H1 (cell line): ENCODE measurements around the gene C11orf54. TPM values are rescaled to one million over a fixed set of nuclear protein-coding genes. Genes with fewer than 3 reads are reported as not detected.

Experiments
- CTCF ChIA-PET: fragments of 300-600 bp; sonication (Branson Sonifier 250); formaldehyde crosslinking; loops from one replicate; lab custom pipeline; 2021; ENCODE audit not compliant: partially characterized antibody; lab: Charles Lee
- POLR2A ChIA-PET: fragments of 300-600 bp; sonication (Branson Sonifier 250); formaldehyde crosslinking; loops from one replicate; lab custom pipeline; 2021; ENCODE audit warnings: inconsistent platforms; ENCODE audit not compliant: partially characterized antibody; lab: Charles Lee
- DNase-seq, 2 experiments: peaks; one replicate each; pipeline versions ENCODE4 v3.0.0 to v3.0.0-alpha.2; 2010 to 2022; ENCODE audit warnings: low spot score in 2 of 2, low read depth in 1 of 2, mixed read lengths in 1 of 2
- FAIRE-seq: peaks from 2 replicates; lab custom pipeline; 2011; peaks lifted over from hg19 to GRCh38; lab: Jason Lieb, UNC
- H2AFZ ChIP-seq: 2 replicates; pipeline ENCODE4 v1.8.1; 2012; ENCODE audit warnings: low read length, inconsistent platforms
- H2AK5ac ChIP-seq: 2 replicates; pipeline ENCODE4 v1.6.1; 2013; ENCODE audit warnings: low read depth, low read length
- H2BK120ac ChIP-seq: replicated peaks from 2 replicates; pipeline ENCODE3; 2013; ENCODE audit warnings: low read depth, low read length, inconsistent platforms
- H2BK12ac ChIP-seq: 2 replicates; pipeline ENCODE4 v1.6.1; 2013; ENCODE audit warnings: low read depth, low read length
- H2BK15ac ChIP-seq: 2 replicates; pipeline ENCODE4 v1.6.1; 2013; ENCODE audit warnings: low read length
- H2BK20ac ChIP-seq: 2 replicates; pipeline ENCODE4 v1.6.1; 2013; ENCODE audit warnings: low read length
- H2BK5ac ChIP-seq: 2 replicates; pipeline ENCODE4 v1.6.1; 2013; ENCODE audit warnings: low read depth, low read length
- H3K14ac ChIP-seq: 2 replicates; pipeline ENCODE4 v1.6.1; 2013; ENCODE audit warnings: inconsistent platforms; ENCODE audit not compliant: insufficient read length
- H3K18ac ChIP-seq: 2 replicates; pipeline ENCODE4 v1.6.1; 2013; ENCODE audit warnings: low read length; ENCODE audit errors: extremely low read depth
- H3K23ac ChIP-seq: 2 replicates; pipeline ENCODE4 v1.6.1; 2013; ENCODE audit warnings: inconsistent platforms; ENCODE audit not compliant: insufficient read length
- H3K23me2 ChIP-seq: 2 replicates; pipeline ENCODE4 v1.6.1; 2013; ENCODE audit warnings: low read depth, low read length
- H3K27ac ChIP-seq: 2 replicates; pipeline ENCODE4 v1.6.1; 2011; ENCODE audit warnings: low read depth, low read length, inconsistent platforms
- H3K27me3 ChIP-seq, 4 experiments: replicated peaks in 1 of 4; 1 replicate in 1 of 4; 2 replicates in 3 of 4; pipeline versions ENCODE4 v1.6.1 to v1.8.1; 2011 to 2013; ENCODE audit warnings: low read length in 3 of 4, mild to moderate bottlenecking in 3 of 4, inconsistent platforms in 2 of 4, mixed read lengths in 2 of 4, moderate library complexity in 1 of 4; ENCODE audit not compliant: control insufficient read depth in 3 of 4, insufficient read depth in 3 of 4; ENCODE audit errors: extremely low read depth in 1 of 4
- H3K36me3 ChIP-seq, 4 experiments: 2 replicates each; pipeline versions ENCODE4 v1.6.1 to v1.8.1; 2011 to 2013; ENCODE audit warnings: mild to moderate bottlenecking in 4 of 4, low read length in 3 of 4, moderate library complexity in 2 of 4, control low read depth in 1 of 4, inconsistent platforms in 1 of 4; ENCODE audit not compliant: insufficient read depth in 4 of 4, control insufficient read depth in 2 of 4
- H3K4ac ChIP-seq: replicated peaks from 2 replicates; pipeline ENCODE3; 2013; ENCODE audit warnings: low read length, low read depth, mixed read lengths, inconsistent platforms; ENCODE audit not compliant: insufficient read length
- H3K4me1 ChIP-seq, 4 experiments: replicated peaks in 1 of 4; 1 replicate in 1 of 4; 2 replicates in 3 of 4; pipeline versions ENCODE4 v1.6.1 to v1.8.1; 2011 to 2013; ENCODE audit warnings: low read length in 3 of 4, inconsistent platforms in 2 of 4, mixed read lengths in 1 of 4; ENCODE audit not compliant: insufficient read depth in 4 of 4, control insufficient read depth in 3 of 4
- H3K4me2 ChIP-seq, 2 experiments: 2 replicates each; pipeline versions ENCODE4 v1.6.1 to v1.8.1; 2011 to 2013; ENCODE audit warnings: low read depth in 2 of 2, low read length in 2 of 2, control low read depth in 1 of 2, inconsistent platforms in 1 of 2, mild to moderate bottlenecking in 1 of 2; ENCODE audit not compliant: insufficient read depth in 1 of 2
- H3K4me3 ChIP-seq, 4 experiments: fragments of 200-600, 300-600 bp in 1 of 4; sonication (generic), shearing (Covaris generic), sonication (Bioruptor Twin) in 1 of 4; 2 replicates each; pipeline versions ENCODE4 v1.5.1 to v1.8.1; 2011 to 2016; ENCODE audit warnings: low read length in 4 of 4, low read depth in 3 of 4, control low read depth in 2 of 4, inconsistent platforms in 2 of 4, mild to moderate bottlenecking in 2 of 4, mixed read lengths in 1 of 4, moderate library complexity in 1 of 4; ENCODE audit not compliant: insufficient read depth in 2 of 4; ENCODE audit errors: extremely low read depth in 1 of 4
- H3K56ac ChIP-seq: replicated peaks from 2 replicates; pipeline ENCODE3; 2013; ENCODE audit warnings: low read depth, mild to moderate bottlenecking, mixed read lengths, low read length, inconsistent platforms; ENCODE audit not compliant: insufficient read length
- H3K79me1 ChIP-seq: 2 replicates; pipeline ENCODE4 v1.6.1; 2013; ENCODE audit warnings: low read depth, low read length, control low read depth
- H3K79me2 ChIP-seq, 2 experiments: 2 replicates each; pipeline versions ENCODE4 v1.6.1 to v1.8.1; 2012 to 2013; ENCODE audit warnings: low read length in 2 of 2, mild to moderate bottlenecking in 2 of 2, inconsistent platforms in 1 of 2; ENCODE audit not compliant: insufficient read depth in 2 of 2, control insufficient read depth in 1 of 2
- H3K9ac ChIP-seq, 4 experiments: replicated peaks in 1 of 4; 1 replicate in 1 of 4; 2 replicates in 3 of 4; pipeline versions ENCODE4 v1.6.1 to v1.8.1; 2011 to 2013; ENCODE audit warnings: low read depth in 3 of 4, low read length in 3 of 4, control low read depth in 2 of 4, mild to moderate bottlenecking in 2 of 4, moderate library complexity in 2 of 4, inconsistent platforms in 1 of 4; ENCODE audit errors: extremely low read depth in 1 of 4
- H3K9me3 ChIP-seq, 2 experiments: 2 replicates each; pipeline versions ENCODE4 v1.6.1 to v1.8.1; 2012 to 2013; ENCODE audit warnings: mild to moderate bottlenecking in 2 of 2, moderate library complexity in 2 of 2, control low read depth in 1 of 2, inconsistent platforms in 1 of 2, low read depth in 1 of 2, low read length in 1 of 2, mixed read lengths in 1 of 2; ENCODE audit not compliant: insufficient read depth in 2 of 2
- H4K20me1 ChIP-seq, 2 experiments: replicated peaks in 1 of 2; 2 replicates each; pipeline versions ENCODE3 to v1.8.1; 2011 to 2013; ENCODE audit warnings: inconsistent platforms in 2 of 2, low read length in 2 of 2, mild to moderate bottlenecking in 1 of 2; ENCODE audit not compliant: insufficient read depth in 2 of 2, control insufficient read depth in 1 of 2
- H4K5ac ChIP-seq: 2 replicates; pipeline ENCODE4 v1.6.1; 2013; ENCODE audit warnings: low read length, low read depth, mixed read lengths, inconsistent platforms; ENCODE audit not compliant: insufficient read length
- H4K8ac ChIP-seq: 2 replicates; pipeline ENCODE4 v1.8.0; 2013; ENCODE audit warnings: mild to moderate bottlenecking, moderate library complexity, low read length, inconsistent platforms; ENCODE audit not compliant: insufficient read depth; ENCODE audit errors: extremely low read depth
- H4K91ac ChIP-seq: replicated peaks from 2 replicates; pipeline ENCODE3; 2013; ENCODE audit warnings: low read length, mixed read lengths, inconsistent platforms; ENCODE audit not compliant: insufficient read length
- CHD2 ChIP-seq: IDR thresholded peaks from 2 replicates; pipeline ENCODE4 v1.6.1; 2012; ENCODE audit warnings: low read length, improper control_type of control experiment
- RAD21 ChIP-seq, 2 experiments: IDR thresholded peaks in 1 of 2; conservative IDR thresholded peaks in 1 of 2; 2 replicates each; pipeline ENCODE4 v1.6.1; 2011; ENCODE audit warnings: low read depth in 2 of 2, low read length in 2 of 2, improper control_type of control experiment in 1 of 2, inconsistent platforms in 1 of 2, mild to moderate bottlenecking in 1 of 2, moderate library complexity in 1 of 2
- SRF ChIP-seq: IDR thresholded peaks from 2 replicates; pipeline ENCODE4 v1.6.1; 2011; ENCODE audit warnings: mild to moderate bottlenecking, low read depth, low read length, moderate library complexity
- WGBS, 2 experiments: shearing (Covaris generic) in 1 of 2; methylation state at CpG; one replicate each; pipeline versions ENCODE4 v1.1.6 to v1.1.7; 2013 to 2015; ENCODE audit warnings: low lambda C conversion rate in 2 of 2, mixed read lengths in 2 of 2, inconsistent platforms in 1 of 2, low coverage in 1 of 2, missing lambda C conversion rate in 1 of 2; ENCODE audit not compliant: insufficient replicate concordance in 2 of 2, insufficient coverage in 1 of 2, insufficient read length in 1 of 2; ENCODE audit errors: extremely low coverage in 1 of 2, missing lambda C conversion rate in 1 of 2; 5-methylcytosine and 5-hydroxymethylcytosine counted together
- polyA plus RNA-seq, 7 experiments: library from polyadenylated mRNA; depleted of rRNA in 3 of 7; stranded (reverse) in 5 of 7; unstranded in 2 of 7; fragments of >200 nt in 5 of 7; fragments of 200-250 nt in 2 of 7; gene quantifications; 1 replicate in 5 of 7; 2 replicates in 1 of 7; 4 replicates in 1 of 7; pipeline versions ENCODE4 v1.2.1 to v1.2.3, GENCODE V29; 2011 to 2013; ENCODE audit warnings: missing spikeins in 2 of 7, mixed read lengths in 2 of 7
- total RNA-seq: library from RNA; stranded (reverse); fragmentation: NEBNext Ultra II Directional; extraction: Animal tissue kit (Norgen Biotek cat#: 25700); gene quantifications from 2 replicates; pipeline ENCODE4 v1.2.1, GENCODE V29; 2021

C11orf54 gene
- total and polyA plus RNA-seq, 2 of the 8 experiments (the other 6 are each of a cell fraction or from before 2014, with no cell fraction given), result 14.7 to 24.5 TPM

DNA sequence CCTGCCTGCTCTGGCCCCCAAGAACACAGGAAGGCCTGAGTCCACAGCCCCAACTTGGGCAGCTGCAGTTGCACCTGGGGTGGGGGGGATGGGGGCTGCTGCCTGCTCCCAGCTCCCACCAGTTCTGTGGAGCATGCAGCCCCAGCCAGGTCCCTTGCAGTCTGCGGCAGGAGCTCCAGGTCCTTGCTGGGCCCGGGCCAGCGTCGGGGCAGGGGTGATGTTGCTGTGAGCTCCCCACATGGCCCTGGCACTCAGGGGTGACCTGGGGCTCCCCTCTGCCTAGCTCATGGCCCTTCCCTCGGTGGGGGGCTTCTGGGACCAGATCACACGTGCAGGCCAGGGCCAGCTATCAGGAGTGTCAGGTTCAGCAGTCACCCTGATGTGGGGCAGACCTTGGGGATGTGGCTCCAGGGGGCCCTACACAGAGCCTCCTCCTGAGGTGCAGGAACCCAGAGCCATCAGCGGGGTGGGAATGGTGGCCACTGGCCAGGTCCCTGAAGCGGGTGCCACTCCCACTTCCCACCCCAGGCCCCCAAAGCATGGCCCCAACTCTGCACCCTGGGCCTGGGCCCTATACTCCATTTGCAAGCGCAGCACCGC is 32.2 kb downstream of the C11orf54 start:
- H4K8ac ChIP-seq, result no peak overlapping the region
- FAIRE-seq, result no peak
- no peak overlapping the region for H3K18ac ChIP-seq
- no peaks in the 10 kb centered on the region for H3K79me2 ChIP-seq
- TF ChIP-seq SRF (no peak), RAD21 (IDR thresholded peaks at IDR 0.05 in 1 of 2, conservative IDR thresholded peaks at IDR 0.05 in 1 of 2; ENCODE audit: low read depth in 2 of 2, low read length in 2 of 2) (no peak), CHD2 (no peak)
- H4K5ac ChIP-seq, result no peak overlapping the region
- H3K79me1 ChIP-seq, result no peaks in the 10 kb centered on the region
- no peak overlapping the region for H3K9ac ChIP-seq
- POLR2A ChIA-PET, result interaction anchor here (0.6 to 9.4 kb wide), 5 partner anchors 8 to 704 kb away, joined by 3 to 88 read pairs (median 7); partner anchors contain the start of genes C11orf54, MED17 and TAF1D
- CTCF ChIA-PET, result interaction anchor here (2.5 to 3.4 kb wide), 2 partner anchors 8 to 10 kb away, joined by 9 to 13 read pairs; partner anchors contain the start of gene MED17
- no peaks in the 10 kb centered on the region; a peak in 2 of 7 replicates for H3K4me1 ChIP-seq
- H4K20me1 ChIP-seq, result peaks cover 1 to 3% of the 10 kb centered on the region in 2 experiments
- no peak overlapping the region for H2BK120ac ChIP-seq
- H3K56ac ChIP-seq, result no peak overlapping the region
- no peak overlapping the region for H2BK5ac ChIP-seq
- no peak overlapping the region for H2AK5ac ChIP-seq
- H2BK15ac ChIP-seq, result no peak overlapping the region
- no peak overlapping the region for H3K14ac ChIP-seq
- no peak overlapping the region for H2BK20ac ChIP-seq
- DNase-seq, result no peak
- no peak overlapping the region for H3K4ac ChIP-seq
- no peak overlapping the region for H2AFZ ChIP-seq
- H3K36me3 ChIP-seq, result no peaks in the 10 kb centered on the region
- H4K91ac ChIP-seq, result no peak overlapping the region
- no peaks in the 10 kb centered on the region for H3K9me3 ChIP-seq
- no peak overlapping the region for H3K4me3 ChIP-seq
- no peak overlapping the region for H3K23ac ChIP-seq
- no peak overlapping the region for H3K4me2 ChIP-seq
- H2BK12ac ChIP-seq, result no peak overlapping the region
- no peak overlapping the region for H3K27ac ChIP-seq
- no peaks in the 10 kb centered on the region for H3K27me3 ChIP-seq
- WGBS, 2 experiments, result 84% methylated on average over 10 of the region's 10 CpGs; no CpG with 5 or more reads in 1 of the 2 experiments
- peaks cover 2% of the 10 kb centered on the region; the same call in 1 of the 2 replicates for H3K23me2 ChIP-seq
